Right forelimb (tissue), 1 donor: Measurements from ENCODE around the gene SORCS2.

ENCODE experiments used
- DNase-seq: peaks from one replicate; pipeline ENCODE4 v3.0.0-alpha.2; 2018

Gene SORCS2

GRCh38 chr4:7361280-7361895 is 169.1 kb downstream of the SORCS2 start:
- peak; percentile 60 for DNase-seq

- DNase-seq: no peak
Measured at GRCh38 chr4:7362341-7362740, 170.0 kb downstream of the SORCS2 start.

GRCh38 chr4:7362862-7363430 is 170.6 kb downstream of the SORCS2 start:
- no peak for DNase-seq

DNA sequence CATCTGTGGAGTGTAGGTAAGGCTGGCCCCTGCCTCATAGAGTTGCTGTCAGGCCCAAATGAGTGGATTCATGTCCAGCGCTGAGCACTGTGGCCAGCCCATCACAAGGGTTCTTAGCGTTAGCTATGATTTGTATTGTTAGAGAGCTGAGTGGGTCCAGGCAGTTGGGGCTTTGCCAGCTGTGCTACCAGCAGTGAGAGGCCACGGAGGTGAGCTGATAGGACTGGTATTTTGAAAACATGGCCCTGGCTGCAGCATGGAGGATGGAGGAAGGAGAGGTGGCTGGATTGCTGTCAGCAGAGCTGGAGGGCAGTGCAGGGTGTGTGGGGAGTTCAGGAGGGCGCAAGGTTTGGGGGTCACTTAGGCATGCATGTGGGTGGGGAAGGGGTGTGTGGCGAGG is 172.6 kb downstream of the SORCS2 start:
- no peak for DNase-seq

DNA sequence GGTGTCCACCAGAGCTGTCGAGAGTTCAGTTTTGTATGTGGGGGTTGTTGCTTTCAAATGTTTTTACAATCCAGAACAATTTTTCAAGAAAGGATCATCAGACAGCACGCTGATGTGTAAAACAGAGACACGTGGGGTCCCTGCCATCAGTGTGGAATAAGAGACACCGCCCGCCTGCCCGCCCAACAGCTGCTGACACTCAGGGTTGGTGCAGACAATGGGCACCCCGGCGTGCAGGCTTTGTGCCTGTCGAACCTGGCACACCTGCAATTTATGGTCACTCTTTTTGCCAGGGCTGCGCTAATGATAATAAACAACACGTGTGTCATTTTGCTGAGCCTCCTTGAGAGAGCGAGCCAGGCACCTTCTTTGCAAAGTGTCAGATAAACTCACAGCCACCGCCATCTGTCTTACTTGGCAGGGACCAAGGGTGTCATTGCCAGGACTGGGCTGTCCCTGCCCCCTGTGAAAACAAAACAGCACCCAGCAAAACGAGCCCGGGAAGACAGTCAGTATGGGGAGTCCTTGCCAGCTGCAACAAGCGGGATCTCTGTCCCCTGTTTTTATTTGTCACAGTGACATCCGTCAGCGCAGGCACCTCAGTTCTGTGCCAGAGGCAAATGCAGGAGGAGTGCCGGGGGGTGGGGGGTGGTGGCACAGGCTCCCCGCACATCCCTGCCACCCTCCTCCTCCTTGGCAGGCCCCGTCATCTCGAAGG is 173.3 kb downstream of the SORCS2 start:
- DNase-seq: no peak

GRCh38 chr4:7366180-7366945 is 174.0 kb downstream of the SORCS2 start:
- DNase-seq: no peak

GRCh38 chr4:7366954-7367353 is 174.6 kb downstream of the SORCS2 start:
- DNase-seq: no peak

- DNase-seq: no peak
Measured at GRCh38 chr4:7367406-7367805, 175.1 kb downstream of the SORCS2 start.

DNA sequence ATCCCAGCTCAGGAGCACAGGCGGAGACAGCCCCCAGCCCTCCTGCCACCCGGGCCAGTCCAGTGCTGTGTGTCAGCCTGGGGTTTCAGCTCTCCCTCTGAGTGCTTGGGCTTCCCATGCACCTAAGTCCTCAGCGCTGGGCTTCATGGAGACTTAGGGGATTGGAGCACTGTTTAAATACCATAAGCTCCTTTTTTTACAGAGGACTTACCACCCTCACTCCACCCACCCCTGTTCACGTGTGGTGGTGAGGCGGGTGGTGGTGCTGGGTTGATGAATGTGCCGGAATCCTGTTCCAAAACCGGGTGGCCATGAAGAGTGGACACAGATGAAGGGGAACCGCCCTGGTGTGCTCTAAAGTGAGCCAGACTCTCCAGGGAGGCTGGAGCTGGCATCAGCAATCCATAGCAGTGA is 175.5 kb downstream of the SORCS2 start:
- no peak for DNase-seq

GRCh38 chr4:7368296-7368695 is 176.0 kb downstream of the SORCS2 start:
- DNase-seq: no peak

- DNase-seq: no peak
Measured at GRCh38 chr4:7369511-7369910, 177.2 kb downstream of the SORCS2 start.

- no peak for DNase-seq
Measured at GRCh38 chr4:7370038-7370437, 177.7 kb downstream of the SORCS2 start.

DNA sequence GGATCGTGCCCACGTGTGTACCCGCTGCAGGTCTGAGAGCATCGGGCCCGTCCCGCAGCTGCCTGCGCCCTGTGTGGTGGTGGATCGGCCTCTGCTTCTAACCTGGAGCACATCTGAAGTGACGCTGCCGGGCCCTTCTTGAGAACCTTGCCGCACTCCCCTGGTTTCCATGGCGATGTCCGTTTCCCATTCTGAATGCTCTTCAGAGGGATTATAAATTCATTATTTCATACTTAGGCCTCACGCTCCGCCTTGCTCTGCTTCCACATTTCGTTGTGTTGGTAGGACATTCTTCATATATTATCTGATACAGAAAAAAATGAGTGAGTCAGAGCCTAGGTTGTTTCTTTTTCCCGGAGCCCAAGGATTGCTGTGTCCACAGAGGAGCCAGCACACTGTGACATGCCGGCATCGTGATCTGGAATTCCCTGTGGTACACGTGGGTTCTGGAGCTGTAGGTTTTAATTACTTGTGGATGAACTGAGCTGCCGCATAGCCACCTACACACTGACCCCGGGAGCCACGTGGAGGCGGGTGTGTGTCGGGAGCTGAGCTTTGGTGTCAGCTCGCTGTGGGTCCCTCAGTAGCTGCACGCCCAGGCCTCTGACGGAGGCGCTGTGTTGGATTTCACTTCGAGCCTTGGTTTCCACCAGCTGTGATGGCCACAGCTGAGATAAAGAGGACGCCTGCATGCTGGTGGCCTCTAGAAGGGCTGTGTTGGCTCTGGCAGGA is 179.0 kb downstream of the SORCS2 start:
- no peak for DNase-seq

- no peak for DNase-seq
Measured at GRCh38 chr4:7372673-7373072, 180.3 kb downstream of the SORCS2 start.

GRCh38 chr4:7374571-7374970 is 182.2 kb downstream of the SORCS2 start:
- no peak for DNase-seq

DNA sequence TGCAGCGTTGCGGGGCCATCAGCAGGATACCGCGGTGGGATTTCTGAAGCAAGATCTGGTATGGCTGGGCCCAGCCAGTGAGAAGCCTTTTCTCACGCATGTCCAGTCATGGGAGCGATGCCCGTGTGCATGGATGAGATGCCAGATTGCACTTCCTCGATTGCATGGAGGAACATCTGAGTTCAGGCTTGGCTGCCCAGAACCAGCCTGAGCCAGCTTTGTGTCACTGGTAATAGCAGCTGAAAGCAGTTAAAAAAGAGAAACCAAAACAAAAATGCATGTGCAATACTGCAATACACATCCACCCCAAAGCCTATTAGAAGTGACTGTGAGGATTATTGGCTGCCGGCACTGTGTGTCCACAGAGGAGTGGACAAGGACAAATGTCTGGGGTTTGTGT is 183.1 kb downstream of the SORCS2 start:
- DNase-seq: no peak

GRCh38 chr4:7377223-7377865 is 185.0 kb downstream of the SORCS2 start:
- no peak for DNase-seq

DNA sequence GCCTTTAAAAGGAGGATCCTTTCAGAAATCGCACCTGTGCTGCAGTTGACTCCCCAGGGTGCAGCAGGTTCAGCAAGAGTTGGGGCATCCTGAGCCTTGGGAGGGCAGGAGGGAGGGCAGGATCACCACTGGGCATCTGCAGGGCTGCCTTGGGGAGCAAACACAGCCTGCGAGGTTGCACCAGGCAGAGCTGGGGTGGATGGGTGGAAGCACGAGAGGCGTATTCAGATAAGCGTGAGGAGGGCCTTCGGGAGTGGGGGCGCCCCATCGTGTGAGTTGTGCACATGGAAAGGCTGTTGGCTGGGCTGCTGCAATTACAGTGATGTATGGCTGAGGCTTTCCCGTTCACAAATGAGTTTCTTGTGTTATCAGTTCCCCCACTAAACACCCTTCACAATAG is 186.8 kb downstream of the SORCS2 start:
- DNase-seq: no peak

DNA sequence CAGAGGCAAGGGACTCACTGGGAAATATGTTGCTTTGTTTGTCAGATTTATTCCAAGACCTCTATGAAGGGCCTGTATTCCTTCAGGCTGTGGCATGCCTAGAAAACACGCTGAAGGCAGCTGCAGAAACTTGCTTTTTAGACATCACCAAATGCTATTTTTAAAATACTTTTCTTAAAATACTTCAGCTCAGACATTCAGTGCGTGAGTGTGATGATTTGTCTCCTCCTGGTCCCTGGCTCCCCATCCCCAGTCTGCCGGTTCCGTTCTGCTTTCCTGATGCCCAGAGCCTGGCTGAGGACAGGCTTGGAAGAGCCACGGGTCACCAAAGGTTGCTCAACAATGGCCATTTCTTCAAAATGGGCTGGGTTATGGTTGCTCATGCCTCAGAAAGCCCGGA is 187.4 kb downstream of the SORCS2 start:
- DNase-seq: no peak

DNA sequence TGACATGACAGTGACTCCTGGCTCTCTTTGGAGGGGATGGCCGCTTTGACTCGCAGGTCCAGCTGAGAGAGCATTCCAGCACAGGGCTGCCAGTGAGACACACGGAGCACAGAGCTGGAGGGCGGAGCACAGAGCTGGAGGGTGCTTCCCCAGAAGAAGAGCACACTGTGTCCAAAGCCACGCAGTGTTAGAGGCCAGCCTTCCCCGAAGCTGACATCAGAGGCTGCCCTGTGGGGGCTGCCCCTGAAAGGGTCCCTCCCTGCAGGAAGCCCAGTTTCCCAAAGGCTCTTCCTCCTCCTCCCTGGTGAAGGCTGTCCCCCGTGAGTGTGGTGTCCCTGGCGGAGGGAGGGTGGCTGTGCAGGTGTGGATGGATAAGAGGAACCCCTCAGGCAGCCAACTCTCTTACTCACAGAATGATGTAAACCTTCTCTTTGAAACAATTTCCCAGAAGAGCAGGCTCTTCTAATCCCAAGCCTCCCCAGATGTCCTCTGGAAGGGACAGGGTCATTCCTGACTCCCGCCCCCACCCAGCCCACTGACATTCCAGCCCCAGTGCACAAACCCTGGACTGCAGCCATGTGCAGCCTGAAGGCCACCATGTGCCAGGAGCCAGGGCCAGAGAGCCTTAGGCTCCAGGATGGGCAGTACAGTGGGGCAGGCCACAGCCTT is 189.0 kb downstream of the SORCS2 start:
- no peak for DNase-seq

GRCh38 chr4:7381890-7382633 is 189.7 kb downstream of the SORCS2 start:
- no peak for DNase-seq
